ENCODE data around the gene DARS1.
A peak's percentile ranks its signal among the peaks of the same experiment; 100 is the strongest.

Gene DARS1

DNA sequence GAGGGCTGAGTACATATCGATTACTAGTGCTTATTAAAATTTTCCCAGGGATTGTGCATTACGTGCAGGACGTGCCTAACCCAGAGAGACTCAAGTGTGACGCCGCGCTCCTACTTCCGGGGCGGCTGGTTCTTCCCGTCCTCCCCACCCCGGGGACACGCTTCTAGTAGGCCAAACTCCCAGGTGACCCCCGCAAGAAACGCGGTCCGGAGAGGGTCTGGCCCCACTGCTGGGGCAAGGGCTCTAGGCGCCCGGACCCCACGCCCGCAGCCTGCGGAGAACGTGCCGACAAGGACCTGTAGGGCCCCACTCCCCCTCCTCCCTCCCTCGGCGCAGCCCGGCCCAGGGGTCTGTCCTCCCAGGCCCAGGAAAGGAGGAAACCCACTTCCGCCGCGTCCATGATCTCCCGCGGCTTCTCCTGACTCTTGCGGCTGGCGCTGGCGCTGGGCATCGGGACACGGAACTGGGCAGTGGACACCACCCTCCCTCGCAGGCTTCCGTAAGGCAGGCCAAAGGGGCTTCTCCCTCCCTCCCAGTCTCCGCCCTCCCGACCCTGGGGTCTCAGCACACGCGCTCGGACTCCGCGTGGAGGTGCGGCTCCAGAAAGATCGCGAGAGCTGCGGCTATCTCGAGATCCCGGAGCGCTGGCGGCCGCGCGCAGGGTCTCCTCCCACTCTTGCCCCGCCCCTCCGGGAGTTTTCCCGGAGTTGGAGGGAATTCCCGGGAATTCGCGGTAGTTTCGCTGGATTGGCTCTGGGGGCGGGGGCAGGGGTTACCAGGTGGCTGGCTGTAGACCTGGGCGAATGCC is at the start of gene DARS1 (continued):
- peak; percentile 89 for TF ChIP-seq KLF16 (tag by site-specific recombination; IDR thresholded peaks at IDR 0.05)
- no peak for TF ChIP-seq ZNF184 (tag by site-specific recombination; IDR thresholded peaks at IDR 0.05)
- TF ChIP-seq ZBTB17 (tag by site-specific recombination; IDR thresholded peaks at IDR 0.05), result 0 out of 2 replicates have a peak, but pooled peaks have one; percentile 26
- no peak for TF ChIP-seq ZNF311 (tag by site-specific recombination; IDR thresholded peaks at IDR 0.05; ENCODE audit: borderline replicate concordance)
- no peak for TF ChIP-seq ZNF433 (tag by site-specific recombination; IDR thresholded peaks at IDR 0.05; ENCODE audit: low read depth)
- TF ChIP-seq ZBTB10 (tag by site-specific recombination; IDR thresholded peaks at IDR 0.05), result peak; percentile 51; the same call in 1 of the 2 replicates
- TF ChIP-seq KLF8 (tag by site-specific recombination; IDR thresholded peaks at IDR 0.05), result peak; percentile 62; the same call in 1 of the 2 replicates
- TF ChIP-seq ZNF2 (tag by site-specific recombination; IDR thresholded peaks at IDR 0.05), result peak; percentile 38; the same call in 1 of the 2 replicates
- TF ChIP-seq, protein P1, sequence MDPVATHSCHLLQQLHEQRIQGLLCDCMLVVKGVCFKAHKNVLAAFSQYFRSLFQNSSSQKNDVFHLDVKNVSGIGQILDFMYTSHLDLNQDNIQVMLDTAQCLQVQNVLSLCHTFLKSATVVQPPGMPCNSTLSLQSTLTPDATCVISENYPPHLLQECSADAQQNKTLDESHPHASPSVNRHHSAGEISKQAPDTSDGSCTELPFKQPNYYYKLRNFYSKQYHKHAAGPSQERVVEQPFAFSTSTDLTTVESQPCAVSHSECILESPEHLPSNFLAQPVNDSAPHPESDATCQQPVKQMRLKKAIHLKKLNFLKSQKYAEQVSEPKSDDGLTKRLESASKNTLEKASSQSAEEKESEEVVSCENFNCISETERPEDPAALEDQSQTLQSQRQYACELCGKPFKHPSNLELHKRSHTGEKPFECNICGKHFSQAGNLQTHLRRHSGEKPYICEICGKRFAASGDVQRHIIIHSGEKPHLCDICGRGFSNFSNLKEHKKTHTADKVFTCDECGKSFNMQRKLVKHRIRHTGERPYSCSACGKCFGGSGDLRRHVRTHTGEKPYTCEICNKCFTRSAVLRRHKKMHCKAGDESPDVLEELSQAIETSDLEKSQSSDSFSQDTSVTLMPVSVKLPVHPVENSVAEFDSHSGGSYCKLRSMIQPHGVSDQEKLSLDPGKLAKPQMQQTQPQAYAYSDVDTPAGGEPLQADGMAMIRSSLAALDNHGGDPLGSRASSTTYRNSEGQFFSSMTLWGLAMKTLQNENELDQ (tag by site-specific recombination; IDR thresholded peaks at IDR 0.05; ENCODE audit: low read depth), result no peak
- TF ChIP-seq KLF10 (tag by site-specific recombination; IDR thresholded peaks at IDR 0.05), result peak; percentile 83
- TF ChIP-seq ZNF23 (tag by site-specific recombination; IDR thresholded peaks at IDR 0.05; ENCODE audit: borderline replicate concordance), result no peak
- TF ChIP-seq MEIS1 (CRISPR knock-in tag; IDR thresholded peaks at IDR 0.05; ENCODE audit: borderline replicate concordance), result no peak
- no peak for TF ChIP-seq ZNF302 (tag by site-specific recombination; IDR thresholded peaks at IDR 0.05; ENCODE audit: low read depth)
- no peak for TF ChIP-seq REPIN1 (tag by site-specific recombination; IDR thresholded peaks at IDR 0.05; ENCODE audit: low read depth)
- TF ChIP-seq ZNF341 (tag by site-specific recombination; IDR thresholded peaks at IDR 0.05; ENCODE audit: low read depth), result peak; percentile 68
- no peak; the same call in 1 of the 2 replicates for TF ChIP-seq ZNF518A (tag by site-specific recombination; conservative IDR thresholded peaks at IDR 0.05; ENCODE audit: low read depth)
- TF ChIP-seq ZNF791 (tag by site-specific recombination; IDR thresholded peaks at IDR 0.05), result no peak
- no peak for TF ChIP-seq ZNF830 (tag by site-specific recombination; IDR thresholded peaks at IDR 0.05; ENCODE audit: low read depth)
- no peak for TF ChIP-seq ZNF362 (tag by site-specific recombination; IDR thresholded peaks at IDR 0.05)
- peak; percentile 76 for TF ChIP-seq SP2 (tag by site-specific recombination; IDR thresholded peaks at IDR 0.05)
- TF ChIP-seq ZNF350 (tag by site-specific recombination; IDR thresholded peaks at IDR 0.05), result no peak
- TF ChIP-seq ZNF335 (tag by site-specific recombination; conservative IDR thresholded peaks at IDR 0.05), result peak; percentile 99
- TF ChIP-seq GLI4 (tag by site-specific recombination; IDR thresholded peaks at IDR 0.05), result no peak
- no peak for TF ChIP-seq ZNF521 (tag by site-specific recombination; IDR thresholded peaks at IDR 0.05)
- TF ChIP-seq HOXC10 (CRISPR knock-in tag; IDR thresholded peaks at IDR 0.05), result no peak
- no peak for TF ChIP-seq ZNF664 (tag by site-specific recombination; IDR thresholded peaks at IDR 0.05)
- TF ChIP-seq ZNF416 (tag by site-specific recombination; IDR thresholded peaks at IDR 0.05), result no peak

Data from HEK293 (cell line).